Sigmoid colon (tissue), 7 donors: ENCODE data around the gene PREB. TPM values are rescaled to one million over a fixed set of nuclear protein-coding genes. Genes with fewer than 3 reads are reported as not detected.

Experiments
- DNase-seq: peaks from one replicate; pipeline ENCODE4 v3.0.0-alpha.2; 2019
- H3K27ac ChIP-seq, 4 donors: fragments of 200-600 bp; sonication (generic); one replicate each; pipeline ENCODE4 v1.5.1; 2016 to 2019; ENCODE audit warnings: mild to moderate bottlenecking in 1 of 4
- H3K27me3 ChIP-seq, 3 donors: fragments of 200-600 bp; sonication (generic); one replicate each; pipeline ENCODE4 v1.5.1; 2019; ENCODE audit warnings: mild to moderate bottlenecking in 1 of 3
- H3K36me3 ChIP-seq, 4 donors: fragments of 200-600 bp; sonication (generic); one replicate each; pipeline ENCODE4 v1.5.1; 2016 to 2019
- H3K4me1 ChIP-seq, 4 donors: fragments of 200-600 bp; sonication (generic); one replicate each; pipeline ENCODE4 v1.5.1; 2017 to 2019
- H3K4me3 ChIP-seq, 4 donors: fragments of 200-600 bp; sonication (generic); one replicate each; pipeline ENCODE4 v1.5.1; 2017 to 2019; ENCODE audit warnings: mild to moderate bottlenecking in 2 of 4, moderate library complexity in 1 of 4
- H3K9me3 ChIP-seq, 4 donors: fragments of 200-600 bp in 3 of 4; sonication (generic) in 3 of 4; one replicate each; pipeline versions ENCODE4 v1.5.1 to v1.6.1; 2013 to 2019
- EP300 ChIP-seq, 4 donors: sonication (generic); formaldehyde crosslinking; IDR thresholded peaks; one replicate each; pipeline ENCODE4 v1.6.1; 2017; ENCODE audit warnings: antibody characterized with exemption in 4 of 4
- POLR2A ChIP-seq, 2 donors: fragments of 450-650 bp; IDR thresholded peaks; one replicate each; pipeline ENCODE4 v1.6.1; 2016; ENCODE audit warnings: antibody characterized with exemption in 2 of 2, mild to moderate bottlenecking in 2 of 2, moderate library complexity in 2 of 2
- POLR2AphosphoS5 ChIP-seq, 4 donors: sonication (generic); formaldehyde crosslinking; IDR thresholded peaks; one replicate each; pipeline ENCODE4 v1.6.1; 2017; ENCODE audit warnings: antibody characterized with exemption in 4 of 4
- WGBS, 2 donors: extraction: QIAGEN DNeasy Blood & Tissue Kit; methylation state at CpG; one replicate each; pipeline ENCODE4 v1.1.7; 2013; 5-methylcytosine and 5-hydroxymethylcytosine counted together
- intact Hi-C: fragments of 100-400 bp; cut with DNase I; formaldehyde crosslinking; loops from one replicate; pipeline ENCODE4 v1.15.1; 2023
- polyA plus RNA-seq, 3 donors: library from polyadenylated mRNA; stranded (reverse); fragments of 200-250 nt; gene quantifications; one replicate each; pipeline ENCODE4 v1.2.3, GENCODE V29; 2013
- total RNA-seq, 4 donors: library from RNA; depleted of rRNA; stranded (reverse); fragments of >200 nt; gene quantifications; one replicate each; pipeline ENCODE4 v1.1.0, GENCODE V29; 2016
- TF ChIP-seq, protein P1 (sequence below), 4 experiments: fragments of 450-650 bp in 3 of 4; fragments of 200-600 bp in 1 of 4; IDR thresholded peaks; one replicate each; pipeline ENCODE4 v1.5.1; 2016 to 2019; ENCODE audit warnings: antibody characterized with exemption in 4 of 4, mild to moderate bottlenecking in 3 of 4, moderate library complexity in 2 of 4
- donor health status: healthy with polysubstance abuse.
- donor health status: Bipolar disorder and iron deficiency.
- donor health status: healthy.

PREB gene, protein sequence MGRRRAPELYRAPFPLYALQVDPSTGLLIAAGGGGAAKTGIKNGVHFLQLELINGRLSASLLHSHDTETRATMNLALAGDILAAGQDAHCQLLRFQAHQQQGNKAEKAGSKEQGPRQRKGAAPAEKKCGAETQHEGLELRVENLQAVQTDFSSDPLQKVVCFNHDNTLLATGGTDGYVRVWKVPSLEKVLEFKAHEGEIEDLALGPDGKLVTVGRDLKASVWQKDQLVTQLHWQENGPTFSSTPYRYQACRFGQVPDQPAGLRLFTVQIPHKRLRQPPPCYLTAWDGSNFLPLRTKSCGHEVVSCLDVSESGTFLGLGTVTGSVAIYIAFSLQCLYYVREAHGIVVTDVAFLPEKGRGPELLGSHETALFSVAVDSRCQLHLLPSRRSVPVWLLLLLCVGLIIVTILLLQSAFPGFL
- total RNA-seq, result 10 to 100 TPM; 47.6 to 58.5 (median 51.6) TPM
- 10 to 100 TPM; 28.2 to 50.1 (median 41.8) TPM for polyA plus RNA-seq

DNA sequence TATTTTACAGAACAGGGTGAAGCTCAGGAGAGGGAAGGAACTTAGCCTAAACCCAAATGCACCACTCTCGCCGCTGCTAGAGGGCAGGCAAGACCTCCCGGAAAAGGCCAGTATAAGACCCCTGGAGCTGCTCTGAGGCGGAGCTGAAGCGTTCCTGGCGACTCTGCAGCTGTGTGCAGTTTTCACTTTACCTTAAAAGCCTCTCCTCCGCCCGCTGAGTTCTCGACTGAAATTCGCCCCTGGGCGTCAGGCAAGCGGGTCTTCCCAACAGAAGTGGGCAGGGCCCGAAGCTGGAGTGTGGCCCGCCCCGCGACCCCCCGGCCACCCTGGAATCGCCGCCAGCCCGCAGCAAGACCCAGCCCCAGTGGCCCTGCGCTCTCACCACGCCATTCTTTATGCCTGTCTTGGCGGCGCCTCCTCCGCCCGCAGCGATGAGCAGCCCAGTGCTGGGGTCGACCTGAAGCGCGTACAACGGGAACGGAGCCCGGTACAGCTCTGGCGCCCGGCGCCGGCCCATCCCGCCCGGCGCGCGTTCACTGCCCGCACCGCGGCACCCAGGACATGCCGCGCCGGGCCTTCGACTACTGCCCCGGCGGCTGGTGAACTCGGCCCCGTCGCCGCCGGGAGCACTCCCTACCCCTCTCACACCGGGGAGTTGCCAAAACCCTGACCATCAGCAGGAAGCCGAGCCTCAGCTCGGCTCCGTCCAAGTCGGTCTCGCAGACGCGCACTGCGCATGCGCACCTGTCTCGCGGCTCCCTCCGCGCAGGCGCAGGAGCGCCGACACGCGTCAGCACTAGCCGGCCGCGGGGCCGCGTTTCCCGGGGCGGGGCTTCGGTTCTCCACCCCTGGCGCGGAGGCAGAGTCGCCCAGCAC, at the start of gene PREB:
Gene PREB, minus strand, starts transcription at position 732 of the 876 bp plus-strand sequence. Its CDS starts 215 bp downstream, at position 517.
- no peaks in the 10 kb centered on the region for H3K9me3 ChIP-seq
- intact Hi-C loops, result loop anchor here (2.0 to 5.0 kb wide), 2 partner anchors 77 to 87 kb away; no protein-coding TSS in a partner anchor
- H3K27me3 ChIP-seq, result no peaks in the 10 kb centered on the region
- peak; percentile 98 for DNase-seq
- peak within 1 kb of the TSS; percentile 79 to 100 (median 96) for H3K4me3 ChIP-seq
- peaks cover 0 to 31% (median 24%) of the 10 kb centered on the region in 4 donors for H3K36me3 ChIP-seq
- H3K4me1 ChIP-seq, result peaks cover 0 to 20% (median 19%) of the 10 kb centered on the region in 4 donors
- peak within 1 kb of the TSS; percentile 88 to 94 (median 92) for H3K27ac ChIP-seq
- 0 to 1% methylated on average over 86 of the region's 86 CpGs for WGBS, 2 donors
- TF ChIP-seq, protein P1, sequence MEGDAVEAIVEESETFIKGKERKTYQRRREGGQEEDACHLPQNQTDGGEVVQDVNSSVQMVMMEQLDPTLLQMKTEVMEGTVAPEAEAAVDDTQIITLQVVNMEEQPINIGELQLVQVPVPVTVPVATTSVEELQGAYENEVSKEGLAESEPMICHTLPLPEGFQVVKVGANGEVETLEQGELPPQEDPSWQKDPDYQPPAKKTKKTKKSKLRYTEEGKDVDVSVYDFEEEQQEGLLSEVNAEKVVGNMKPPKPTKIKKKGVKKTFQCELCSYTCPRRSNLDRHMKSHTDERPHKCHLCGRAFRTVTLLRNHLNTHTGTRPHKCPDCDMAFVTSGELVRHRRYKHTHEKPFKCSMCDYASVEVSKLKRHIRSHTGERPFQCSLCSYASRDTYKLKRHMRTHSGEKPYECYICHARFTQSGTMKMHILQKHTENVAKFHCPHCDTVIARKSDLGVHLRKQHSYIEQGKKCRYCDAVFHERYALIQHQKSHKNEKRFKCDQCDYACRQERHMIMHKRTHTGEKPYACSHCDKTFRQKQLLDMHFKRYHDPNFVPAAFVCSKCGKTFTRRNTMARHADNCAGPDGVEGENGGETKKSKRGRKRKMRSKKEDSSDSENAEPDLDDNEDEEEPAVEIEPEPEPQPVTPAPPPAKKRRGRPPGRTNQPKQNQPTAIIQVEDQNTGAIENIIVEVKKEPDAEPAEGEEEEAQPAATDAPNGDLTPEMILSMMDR (IDR thresholded peaks at IDR 0.05), result peak in 1 of 4 experiments; percentile 8
- TF ChIP-seq EP300 (IDR thresholded peaks at IDR 0.05), result no peak
- TF ChIP-seq POLR2AphosphoS5 (IDR thresholded peaks at IDR 0.05), result peak; percentile 94 to 98 (median 96)
- peak; percentile 82 to 85 for TF ChIP-seq POLR2A (IDR thresholded peaks at IDR 0.05)

DNA sequence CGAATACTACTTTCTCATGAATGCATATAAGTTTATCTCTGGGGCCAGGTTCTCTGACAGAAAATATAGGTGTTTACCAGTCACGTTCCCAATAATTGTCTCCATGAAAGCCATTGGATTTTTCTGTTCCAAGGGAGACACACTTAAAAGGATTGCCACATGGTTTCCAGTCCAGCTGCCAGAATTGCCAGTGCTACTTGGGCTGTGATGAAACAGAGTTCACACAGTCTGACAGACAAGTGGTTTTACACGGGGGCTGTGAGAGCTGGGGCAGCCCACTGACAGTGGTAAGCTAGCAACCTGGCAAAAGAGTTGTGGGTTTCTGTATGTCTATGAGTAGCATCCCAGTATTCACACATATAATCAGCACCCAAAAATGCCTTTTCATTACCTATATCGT, 49.7 kb upstream of the PREB start:
- no peak for DNase-seq
- H3K4me3 ChIP-seq, result no peak overlapping the region
- intact Hi-C loops, result no loop called here
- no peaks in the 10 kb centered on the region for H3K27me3 ChIP-seq
- H3K27ac ChIP-seq, result peak overlapping the region in 2 of 4 donors; percentile 51 to 65
- H3K4me1 ChIP-seq, result peaks cover 0 to 10% (median 4%) of the 10 kb centered on the region in 4 donors
- TF ChIP-seq POLR2A (IDR thresholded peaks at IDR 0.05), result no peak
- TF ChIP-seq POLR2AphosphoS5 (IDR thresholded peaks at IDR 0.05), result no peak
- TF ChIP-seq EP300 (IDR thresholded peaks at IDR 0.05), result no peak
- TF ChIP-seq, protein P1 (IDR thresholded peaks at IDR 0.05), result no peak
- no peaks in the 10 kb centered on the region for H3K9me3 ChIP-seq
- 75% methylated on average over 4 of the region's 4 CpGs for WGBS, 2 donors
- no peaks in the 10 kb centered on the region for H3K36me3 ChIP-seq

DNA sequence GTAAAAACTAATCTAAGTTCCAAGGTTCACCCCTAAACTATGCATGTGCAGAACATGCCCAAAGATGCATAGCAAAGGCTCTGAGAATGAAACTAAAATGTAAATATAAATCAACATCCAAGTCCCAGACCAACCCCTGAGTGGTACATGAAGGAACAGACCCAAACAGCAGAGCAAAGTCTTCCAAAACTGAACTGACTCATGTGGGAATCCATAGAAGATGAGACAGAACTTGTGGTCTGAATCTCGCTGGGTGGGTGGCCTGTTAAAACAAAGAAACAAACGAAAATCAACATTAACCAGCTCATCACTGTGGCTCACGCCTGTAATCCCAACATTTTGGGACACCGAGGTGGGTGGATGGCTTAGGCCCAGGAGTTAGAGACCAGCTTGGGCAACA, 47.9 kb upstream of the PREB start:
- H3K27ac ChIP-seq, result no peak overlapping the region
- H3K36me3 ChIP-seq, result no peaks in the 10 kb centered on the region
- intact Hi-C loops, result no loop called here
- H3K9me3 ChIP-seq, result no peaks in the 10 kb centered on the region
- H3K4me3 ChIP-seq, result no peak overlapping the region
- WGBS, 2 donors, result 67 to 79% methylated on average over 4 of the region's 4 CpGs
- peaks cover 0 to 10% (median 4%) of the 10 kb centered on the region in 4 donors for H3K4me1 ChIP-seq
- DNase-seq, result no peak
- no peak for TF ChIP-seq POLR2AphosphoS5 (IDR thresholded peaks at IDR 0.05)
- no peak for TF ChIP-seq POLR2A (IDR thresholded peaks at IDR 0.05)
- no peak for TF ChIP-seq EP300 (IDR thresholded peaks at IDR 0.05)
- TF ChIP-seq, protein P1 (IDR thresholded peaks at IDR 0.05), result no peak
- peaks cover 0 to 6% (median 0%) of the 10 kb centered on the region in 3 donors for H3K27me3 ChIP-seq

DNA sequence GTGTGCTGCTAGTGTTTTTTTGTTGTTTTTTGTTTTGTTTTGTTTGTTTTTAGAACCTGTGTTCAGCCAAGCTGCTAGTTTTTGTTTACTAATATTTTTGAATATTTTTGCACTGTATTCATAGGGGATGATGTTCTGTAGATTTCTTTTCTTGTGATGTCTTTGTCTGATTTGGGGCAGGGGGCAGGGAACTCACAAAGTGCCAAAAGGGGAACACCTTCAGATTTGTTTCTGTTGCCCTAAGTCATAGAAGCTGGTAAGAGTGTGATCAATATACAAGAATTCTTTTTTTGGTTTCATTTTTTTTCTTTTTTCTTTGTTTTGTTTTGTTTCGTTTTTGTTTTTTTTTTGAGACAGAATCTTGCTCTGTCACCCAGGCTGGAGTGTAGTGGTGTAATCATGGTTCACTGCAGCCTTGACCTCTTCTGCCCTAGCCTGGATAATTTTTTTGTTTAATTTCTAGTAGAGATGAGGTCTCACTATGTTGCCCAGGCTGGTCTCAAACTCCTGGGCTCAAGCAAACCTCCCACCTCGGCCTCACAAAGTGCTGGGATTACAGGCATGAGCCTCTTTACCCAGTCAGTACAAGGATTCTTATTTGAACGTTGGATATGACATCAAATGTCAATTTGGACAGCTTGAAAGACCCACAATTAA, 45.0 kb upstream of the PREB start:
- intact Hi-C loops, result no loop called here
- WGBS, 2 donors, result 66 to 73% methylated on average over 3 of the region's 3 CpGs
- no peak for DNase-seq
- H3K27me3 ChIP-seq, result peaks cover 0 to 6% (median 0%) of the 10 kb centered on the region in 3 donors
- TF ChIP-seq POLR2AphosphoS5 (IDR thresholded peaks at IDR 0.05) (no peak), POLR2A (IDR thresholded peaks at IDR 0.05) (no peak), EP300 (IDR thresholded peaks at IDR 0.05) (no peak)
- TF ChIP-seq, protein P1 (IDR thresholded peaks at IDR 0.05), result no peak
- H3K36me3 ChIP-seq, result no peaks in the 10 kb centered on the region
- no peak overlapping the region for H3K4me3 ChIP-seq
- H3K27ac ChIP-seq, result no peak overlapping the region
- no peaks in the 10 kb centered on the region for H3K4me1 ChIP-seq
- no peaks in the 10 kb centered on the region for H3K9me3 ChIP-seq
